ENCODE results near the gene POU5F2.

POU5F2 gene, protein sequence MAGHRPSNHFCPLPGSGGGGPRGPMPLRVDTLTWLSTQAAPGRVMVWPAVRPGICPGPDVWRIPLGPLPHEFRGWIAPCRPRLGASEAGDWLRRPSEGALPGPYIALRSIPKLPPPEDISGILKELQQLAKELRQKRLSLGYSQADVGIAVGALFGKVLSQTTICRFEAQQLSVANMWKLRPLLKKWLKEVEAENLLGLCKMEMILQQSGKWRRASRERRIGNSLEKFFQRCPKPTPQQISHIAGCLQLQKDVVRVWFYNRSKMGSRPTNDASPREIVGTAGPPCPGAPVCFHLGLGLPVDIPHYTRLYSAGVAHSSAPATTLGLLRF

GRCh38 chr5:93741136-93741811 lies at the start of gene POU5F2:
Gene POU5F2 (minus strand): TSS chr5:93741600. CDS start chr5:93741563, 37 bp downstream.
- no peak for DNase-seq (ENCODE audit: low read depth, low spot score)

GRCh38 chr5:93790401-93790800 lies 49.0 kb upstream of the POU5F2 start:
- DNase-seq (ENCODE audit: low read depth, low spot score) = no peak

DNA sequence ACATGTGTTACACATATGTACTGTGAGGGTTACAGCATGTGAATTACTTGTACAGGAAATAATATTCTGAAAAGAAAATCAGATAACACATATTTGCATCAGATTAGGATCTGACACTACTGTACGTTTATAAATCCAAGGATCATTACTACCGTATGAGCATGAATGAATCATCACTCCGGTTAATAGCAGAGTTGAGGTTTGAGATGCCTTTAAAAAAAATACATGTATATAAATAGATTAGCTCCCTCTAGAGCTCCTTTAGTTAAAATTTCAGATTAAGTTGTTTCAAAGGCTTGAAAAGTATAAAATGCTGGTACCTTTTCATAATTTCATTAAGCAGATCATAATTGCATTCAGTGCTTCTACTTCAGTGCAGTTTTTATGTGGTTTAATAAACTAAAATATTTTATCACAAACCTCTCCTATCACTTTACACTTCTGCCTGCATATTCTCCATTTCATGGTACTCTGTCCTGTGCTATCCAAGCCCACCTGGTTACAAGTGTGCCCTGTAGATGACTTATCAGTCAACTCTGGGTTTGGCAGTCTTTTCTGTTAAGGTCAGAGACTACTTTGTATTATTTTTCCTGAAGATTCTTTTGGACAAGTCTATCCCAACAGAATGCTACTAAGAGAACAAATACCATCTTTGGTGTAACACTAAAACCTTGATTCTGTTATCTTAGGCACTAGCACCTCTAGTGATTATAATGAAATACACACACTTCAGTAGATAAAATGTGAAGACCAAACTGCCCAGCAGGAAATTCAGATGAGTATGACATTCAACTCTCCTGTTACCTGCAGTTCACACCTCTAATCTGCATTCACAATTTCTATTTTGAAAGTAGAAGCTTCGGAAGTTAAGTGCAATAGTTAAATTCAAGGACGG lies 48.0 kb upstream of the POU5F2 start:
- DNase-seq (ENCODE audit: low read depth, low spot score) = no peak

DNA sequence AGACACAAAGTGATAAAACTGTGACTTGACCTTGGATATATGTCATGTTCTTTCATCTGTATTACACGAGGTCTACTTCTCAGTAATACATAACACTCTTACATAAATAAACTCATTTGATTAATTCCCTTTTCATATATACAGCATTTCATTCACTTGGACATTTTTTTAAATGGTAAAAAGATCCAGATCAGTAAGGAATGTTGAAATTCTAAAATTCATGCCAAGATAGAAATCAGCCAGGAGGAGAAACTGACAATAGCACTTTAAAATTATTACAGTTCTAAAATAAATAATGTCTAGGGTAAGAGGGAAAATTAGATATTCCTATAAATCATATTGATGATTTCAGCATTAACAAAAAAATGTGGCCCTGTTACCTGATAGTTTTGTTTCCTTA lies 46.2 kb upstream of the POU5F2 start:
- no peak for DNase-seq (ENCODE audit: low read depth, low spot score)

GRCh38 chr5:93785475-93785874 lies 44.1 kb upstream of the POU5F2 start:
- DNase-seq (ENCODE audit: low read depth, low spot score) = no peak

DNA sequence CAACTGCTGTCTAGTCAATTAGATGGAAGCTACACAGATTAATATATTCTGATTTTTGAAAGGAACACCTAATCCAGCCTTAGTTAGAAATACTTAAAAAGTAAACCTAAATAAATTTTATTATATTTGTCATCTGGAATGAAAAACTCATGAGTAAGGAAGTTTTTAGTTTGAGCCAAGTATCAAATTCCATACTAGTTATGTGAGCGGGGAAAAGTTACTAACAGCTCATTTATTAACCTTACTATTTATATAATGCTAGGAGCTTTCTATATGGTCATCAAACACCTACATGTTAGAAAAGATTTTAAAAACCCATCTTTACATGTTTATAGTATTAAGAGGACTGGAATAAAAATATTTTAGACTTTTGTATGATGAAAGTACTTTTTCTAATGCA lies 41.6 kb upstream of the POU5F2 start:
- no peak for DNase-seq (ENCODE audit: low read depth, low spot score)

DNA sequence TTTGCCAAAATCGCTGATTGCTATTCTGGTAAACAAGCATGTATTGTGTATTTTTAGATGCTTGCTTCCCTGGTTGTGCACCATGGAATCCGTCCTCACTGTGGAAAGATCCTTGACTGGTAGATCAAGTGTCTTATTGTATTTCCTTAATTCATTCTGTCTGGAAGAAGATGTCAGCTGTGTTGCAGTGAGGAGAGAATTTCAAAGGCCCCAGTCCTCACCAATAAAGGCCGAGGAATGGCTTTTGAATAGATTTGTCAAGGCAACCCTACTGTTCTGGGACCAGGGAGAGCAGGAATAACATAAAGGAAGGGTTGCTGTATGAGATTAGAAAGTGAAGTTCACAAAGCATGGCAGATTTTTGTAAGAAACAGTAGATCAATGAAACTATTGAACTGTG lies 36.2 kb upstream of the POU5F2 start:
- no peak for DNase-seq (ENCODE audit: low read depth, low spot score)

GRCh38 chr5:93756372-93756771 lies 15.0 kb upstream of the POU5F2 start:
- no peak for DNase-seq (ENCODE audit: low read depth, low spot score)

DNA sequence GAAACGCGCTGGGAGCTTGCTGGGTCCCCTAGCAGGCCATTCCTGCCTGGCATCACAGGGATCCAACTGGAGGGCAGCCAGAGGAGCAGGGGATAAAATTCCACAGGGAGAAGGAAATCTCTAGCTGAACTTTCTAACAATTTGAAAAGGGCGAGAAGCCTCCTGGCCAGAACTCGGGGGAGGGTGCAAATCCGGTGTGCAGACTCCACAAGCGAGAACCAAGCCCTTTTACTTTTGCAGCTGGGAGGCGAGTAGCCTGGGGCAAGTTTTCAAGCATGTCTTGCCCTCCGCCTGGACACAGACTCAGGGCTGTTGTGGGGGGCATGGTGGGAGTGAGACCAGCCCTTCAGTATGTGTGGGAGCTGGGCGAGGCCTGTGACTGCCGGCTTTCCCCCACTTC lies 14.3 kb upstream of the POU5F2 start:
- no peak for DNase-seq (ENCODE audit: low read depth, low spot score)

GRCh38 chr5:93748875-93749397 lies 7.5 kb upstream of the POU5F2 start:
- DNase-seq (ENCODE audit: low read depth, low spot score) = no peak

DNA sequence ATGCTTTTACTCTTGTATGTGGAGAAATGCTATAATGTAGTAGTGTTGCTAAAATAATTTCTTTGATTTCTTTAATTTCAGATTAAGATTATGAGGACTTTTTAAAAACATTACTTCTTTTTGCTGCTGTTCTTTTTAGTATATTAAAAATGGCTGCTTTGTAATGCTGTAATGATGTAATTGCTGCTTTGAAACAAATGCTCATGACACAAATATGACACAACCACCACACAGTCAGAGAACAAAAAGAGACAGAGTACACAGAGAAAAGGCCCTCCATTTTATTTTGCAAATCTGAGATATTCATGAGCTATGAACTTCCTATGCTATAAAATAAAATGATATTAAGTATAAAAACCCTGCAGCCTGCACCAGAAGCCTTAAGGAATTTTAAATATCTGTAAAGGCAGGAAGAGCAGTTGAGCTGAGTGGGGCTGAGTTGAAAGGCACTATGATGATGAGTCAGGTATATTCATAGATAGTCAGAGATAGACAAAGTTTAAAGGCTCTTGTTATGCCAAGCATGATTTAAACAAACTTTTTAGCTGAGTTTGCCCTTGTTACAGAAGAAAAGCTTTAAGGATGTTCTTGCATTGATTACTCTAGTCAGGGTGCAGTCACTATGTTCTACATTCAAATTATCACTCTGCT lies 5.1 kb upstream of the POU5F2 start:
- DNase-seq (ENCODE audit: low read depth, low spot score) = no peak

- DNase-seq (ENCODE audit: low read depth, low spot score) = no peak
Observed at GRCh38 chr5:93736284-93736683, 5.1 kb downstream of the POU5F2 start.

- no peak for DNase-seq (ENCODE audit: low read depth, low spot score)
Observed at GRCh38 chr5:93735378-93735777, 6.0 kb downstream of the POU5F2 start.

GRCh38 chr5:93731987-93732386 lies 9.4 kb downstream of the POU5F2 start:
- no peak for DNase-seq (ENCODE audit: low read depth, low spot score)

GRCh38 chr5:93726595-93726994 lies 14.8 kb downstream of the POU5F2 start:
- no peak for DNase-seq (ENCODE audit: low read depth, low spot score)

DNA sequence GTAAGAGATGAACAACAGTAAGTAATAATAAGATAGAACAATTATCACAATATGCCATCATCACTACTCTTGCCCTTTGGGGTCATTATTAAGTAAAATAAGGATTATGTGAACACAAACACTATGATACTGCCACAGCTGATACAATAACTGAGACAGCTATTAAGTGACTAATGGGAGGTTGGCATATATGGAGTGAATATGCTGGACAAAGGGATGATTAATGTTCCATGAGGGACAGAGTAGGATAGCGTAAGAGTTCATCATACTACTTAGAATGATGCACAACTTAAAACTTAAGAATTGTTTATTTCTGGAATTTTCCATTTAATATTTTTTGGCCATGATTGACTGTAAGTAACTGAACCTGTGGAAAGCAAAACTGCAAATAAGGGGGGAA lies 16.6 kb downstream of the POU5F2 start:
- no peak for DNase-seq (ENCODE audit: low read depth, low spot score)

GRCh38 chr5:93723681-93724080 lies 17.7 kb downstream of the POU5F2 start:
- DNase-seq (ENCODE audit: low read depth, low spot score) = no peak

DNA sequence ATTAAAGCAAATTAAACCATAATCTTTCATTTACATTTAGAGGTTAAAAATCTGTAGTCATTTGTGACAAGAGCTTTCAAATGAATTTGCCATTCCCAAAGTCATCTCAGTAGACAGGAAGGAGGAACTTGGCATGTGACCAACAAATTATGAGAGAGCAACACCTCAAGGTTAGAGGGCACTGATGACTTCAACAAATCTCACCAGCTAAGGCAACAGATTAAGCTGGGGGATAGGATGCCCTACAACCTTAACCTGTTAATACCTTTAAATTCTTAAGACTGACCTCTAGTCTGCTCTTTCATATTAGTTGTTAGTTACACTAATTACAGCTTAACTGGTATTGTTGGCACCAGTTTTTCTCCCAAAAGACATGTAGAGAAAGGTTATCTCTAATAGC lies 18.4 kb downstream of the POU5F2 start:
- no peak for DNase-seq (ENCODE audit: low read depth, low spot score)

DNA sequence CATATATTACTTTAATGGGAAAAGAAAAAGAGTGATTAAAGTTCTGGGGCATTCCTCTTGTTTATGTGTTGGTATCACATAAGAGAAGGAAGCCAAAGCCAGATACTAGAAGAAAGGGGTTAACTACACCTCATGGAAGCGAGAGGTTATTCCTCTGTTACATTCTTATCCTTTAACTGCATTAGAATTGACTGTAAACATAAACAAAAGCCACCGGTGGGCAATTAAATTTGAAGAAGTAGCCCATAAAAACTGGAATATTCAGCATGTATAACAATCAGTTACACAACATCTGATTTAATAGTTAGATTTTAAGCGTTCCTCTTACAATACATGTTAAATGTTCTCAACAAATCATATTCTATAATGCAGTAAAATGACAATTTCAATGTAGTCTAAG lies 18.8 kb downstream of the POU5F2 start:
- no peak for DNase-seq (ENCODE audit: low read depth, low spot score)

DNA sequence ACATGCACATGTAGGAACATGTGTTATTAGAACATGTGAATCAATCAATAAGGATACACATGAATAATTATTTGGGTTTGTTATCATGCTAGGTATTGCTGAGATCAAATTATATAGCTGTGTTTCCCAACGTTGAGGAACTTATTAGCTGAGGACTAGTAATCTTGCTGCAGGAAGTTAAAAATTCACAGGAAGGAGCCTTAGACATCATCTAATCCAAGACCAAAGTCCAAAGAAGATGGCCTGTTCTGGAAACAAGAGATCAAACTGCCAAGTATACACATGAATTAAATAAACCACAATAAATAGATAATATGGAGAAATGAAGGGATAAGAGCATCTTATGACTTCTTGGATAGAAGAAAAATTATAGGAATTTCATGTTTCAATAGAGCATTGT lies 19.9 kb downstream of the POU5F2 start:
- DNase-seq (ENCODE audit: low read depth, low spot score) = no peak

GRCh38 chr5:93721071-93721470 lies 20.3 kb downstream of the POU5F2 start:
- no peak for DNase-seq (ENCODE audit: low read depth, low spot score)

DNA sequence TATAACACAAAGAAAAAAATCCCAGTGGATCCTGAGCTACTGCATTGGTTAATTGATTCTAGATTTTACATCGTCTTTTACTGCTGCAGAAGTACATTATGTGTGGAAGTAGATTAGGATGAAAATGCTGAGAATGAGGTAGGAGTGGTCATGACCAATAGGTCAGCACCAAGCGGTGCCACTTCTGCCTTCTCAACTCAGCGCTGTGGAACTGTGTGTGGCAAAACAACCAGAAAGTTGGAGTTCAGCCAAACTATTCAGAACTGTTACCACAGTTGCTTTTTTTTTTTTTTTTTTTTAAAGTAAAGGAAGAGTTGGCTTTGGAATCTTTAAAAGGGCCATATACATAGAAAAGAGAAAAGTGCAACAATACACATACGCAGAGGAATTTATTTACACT lies 24.2 kb downstream of the POU5F2 start:
- no peak for DNase-seq (ENCODE audit: low read depth, low spot score)

Data from activated CD4-positive, CD25-positive, alpha-beta regulatory T cell treated with anti-CD3 and anti-CD28 coated beads, Interleukin-2, amount 50 U/mL, for 16 hours (primary cell).